Gastroesophageal sphincter (tissue), 3 donors: ENCODE measurements around the gene MYRIP.

Experiments
- CTCF ChIP-seq, 4 experiments: fragments of 200-600 bp in 2 of 4; fragments of 450-650 bp in 2 of 4; sonication (generic) in 1 of 4; IDR thresholded peaks; one replicate each; pipeline ENCODE4 v1.5.1; 2017 to 2019; ENCODE audit warnings: antibody characterized with exemption in 4 of 4, mild to moderate bottlenecking in 2 of 4, moderate library complexity in 2 of 4
- EP300 ChIP-seq: sonication (generic); formaldehyde crosslinking; IDR thresholded peaks from one replicate; pipeline ENCODE4 v1.6.1; 2017; ENCODE audit warnings: antibody characterized with exemption, mild to moderate bottlenecking
- POLR2A ChIP-seq, 2 donors: fragments of 450-650 bp; IDR thresholded peaks; one replicate each; pipeline ENCODE4 v1.6.1; 2017; ENCODE audit warnings: antibody characterized with exemption in 2 of 2, mild to moderate bottlenecking in 2 of 2, moderate library complexity in 1 of 2
- POLR2AphosphoS5 ChIP-seq: sonication (generic); formaldehyde crosslinking; IDR thresholded peaks from one replicate; pipeline ENCODE4 v1.6.1; 2017; ENCODE audit warnings: antibody characterized with exemption

GRCh38 chr3:40216471-40216870, 407.1 kb downstream of the MYRIP start:
- TF ChIP-seq CTCF (IDR thresholded peaks at IDR 0.05): no peak
- TF ChIP-seq POLR2A (IDR thresholded peaks at IDR 0.05): no peak
- no peak for TF ChIP-seq EP300
- TF ChIP-seq POLR2AphosphoS5: no peak
